Loucy (cell line): ENCODE measurements around the gene CDK6.

Experiments used
- EZH2phosphoT487 ChIP-seq: fragments of 200-600 bp; IDR thresholded peaks from 2 replicates; pipeline ENCODE4 v1.6.1; 2018; ENCODE audit warnings: antibody characterized with exemption, mild to moderate bottlenecking, moderate library complexity, borderline replicate concordance
- TF ChIP-seq, protein P1 (sequence below): fragments of 200-600 bp; sonication (generic); conservative IDR thresholded peaks from 2 replicates; pipeline ENCODE4 v1.5.1; 2014; ENCODE audit warnings: mild to moderate bottlenecking, antibody characterized with exemption, low read length

DNA sequence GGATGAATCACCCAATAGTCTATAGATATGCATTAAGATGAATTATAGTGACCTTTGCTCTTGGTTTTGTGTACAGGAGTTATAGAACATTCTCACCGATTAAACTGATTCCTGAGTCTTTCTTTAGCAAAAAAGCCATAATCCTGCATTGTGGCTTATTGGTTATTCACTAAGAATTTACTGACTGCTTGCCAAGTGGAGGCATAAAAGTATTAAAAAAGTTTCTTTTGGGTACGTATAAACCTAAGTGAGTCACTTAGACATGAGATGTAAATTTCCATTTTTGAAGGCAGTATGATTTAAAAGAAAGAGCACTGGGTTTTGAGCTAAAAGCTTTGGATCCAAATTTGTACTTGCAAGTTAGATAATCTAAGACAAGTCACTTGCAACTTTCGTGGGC is 100.7 kb downstream of the CDK6 start:
- no peak for TF ChIP-seq EZH2phosphoT487
- TF ChIP-seq, protein P1, sequence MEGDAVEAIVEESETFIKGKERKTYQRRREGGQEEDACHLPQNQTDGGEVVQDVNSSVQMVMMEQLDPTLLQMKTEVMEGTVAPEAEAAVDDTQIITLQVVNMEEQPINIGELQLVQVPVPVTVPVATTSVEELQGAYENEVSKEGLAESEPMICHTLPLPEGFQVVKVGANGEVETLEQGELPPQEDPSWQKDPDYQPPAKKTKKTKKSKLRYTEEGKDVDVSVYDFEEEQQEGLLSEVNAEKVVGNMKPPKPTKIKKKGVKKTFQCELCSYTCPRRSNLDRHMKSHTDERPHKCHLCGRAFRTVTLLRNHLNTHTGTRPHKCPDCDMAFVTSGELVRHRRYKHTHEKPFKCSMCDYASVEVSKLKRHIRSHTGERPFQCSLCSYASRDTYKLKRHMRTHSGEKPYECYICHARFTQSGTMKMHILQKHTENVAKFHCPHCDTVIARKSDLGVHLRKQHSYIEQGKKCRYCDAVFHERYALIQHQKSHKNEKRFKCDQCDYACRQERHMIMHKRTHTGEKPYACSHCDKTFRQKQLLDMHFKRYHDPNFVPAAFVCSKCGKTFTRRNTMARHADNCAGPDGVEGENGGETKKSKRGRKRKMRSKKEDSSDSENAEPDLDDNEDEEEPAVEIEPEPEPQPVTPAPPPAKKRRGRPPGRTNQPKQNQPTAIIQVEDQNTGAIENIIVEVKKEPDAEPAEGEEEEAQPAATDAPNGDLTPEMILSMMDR: no peak
